SK-N-SH treated with all-trans-retinoic acid at 6 μM for 48 hours (cell line): ENCODE results near the gene PLEKHH1.

Experiments used
- RARB ChIP-seq: fragments of 250-450 bp; sonication (Bioruptor Pico); IDR thresholded peaks from 2 replicates; pipeline ENCODE4 v1.8.0; 2021; ENCODE audit warnings: mild to moderate bottlenecking, moderate library complexity
- SNAI2 ChIP-seq: fragments of 250-450 bp; sonication (Bioruptor Pico); IDR thresholded peaks from 2 replicates; pipeline ENCODE4 v1.5.0; 2020; ENCODE audit warnings: mild to moderate bottlenecking, moderate library complexity
- ZFP30 ChIP-seq: fragments of 450-650 bp; formaldehyde crosslinking; IDR thresholded peaks from 2 replicates; pipeline ENCODE4 v1.5.0; 2022; ENCODE audit warnings: mild to moderate bottlenecking, moderate library complexity

DNA sequence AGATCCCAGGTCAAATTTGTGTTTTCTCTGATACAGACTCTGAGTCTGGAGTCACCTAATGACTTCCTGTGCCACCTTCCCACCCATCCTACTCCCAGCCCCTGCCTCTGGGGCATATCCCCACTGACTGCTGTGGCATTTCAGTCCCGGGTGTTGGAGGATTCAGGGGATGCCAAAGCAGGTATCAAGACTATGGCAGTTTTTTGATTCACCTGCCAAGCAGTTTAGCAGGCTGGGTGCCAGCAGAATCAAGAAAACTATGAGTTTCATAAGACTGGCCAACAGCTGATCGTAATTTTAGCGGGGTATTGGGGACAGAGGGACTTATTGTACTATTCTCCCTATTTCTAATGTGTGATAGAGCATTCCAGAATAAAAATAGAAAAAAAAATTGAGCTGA is 4.6 kb downstream of the PLEKHH1 start:
- TF ChIP-seq ZFP30 (no peak), RARB (CRISPR knock-in tag) (no peak), SNAI2 (CRISPR knock-in tag) (no peak)
